Testis (tissue), 3 donors: Measurements from ENCODE around the gene BCL2A1. TPM values are rescaled to one million over a fixed set of nuclear protein-coding genes. Genes with fewer than 3 reads are reported as not detected.
"Not testable (repeated sequence)": the region's sequence is repeated elsewhere in the genome, so short reads cannot be mapped to it uniquely, and the experiment has no call there.

Source experiments
- DNase-seq: peaks from one replicate; pipeline ENCODE4 v3.0.0-alpha.2; 2019
- H3K27ac ChIP-seq, 2 donors: fragments of 200-600 bp; sonication (generic); one replicate each; pipeline ENCODE4 v1.5.1; 2019
- H3K27me3 ChIP-seq: fragments of 200-600 bp; sonication (generic); one replicate; pipeline ENCODE4 v1.5.1; 2019
- H3K36me3 ChIP-seq: fragments of 200-600 bp; sonication (generic); one replicate; pipeline ENCODE4 v1.5.1; 2017; ENCODE audit warnings: low read depth; ENCODE audit errors: missing control alignments
- H3K4me1 ChIP-seq: fragments of 200-600 bp; sonication (generic); one replicate; pipeline ENCODE4 v1.5.1; 2019
- H3K4me3 ChIP-seq, 2 donors: fragments of 200-600 bp; sonication (generic); one replicate each; pipeline ENCODE4 v1.5.1; 2017 to 2019
- H3K9me3 ChIP-seq: fragments of 200-600 bp; sonication (generic); one replicate; pipeline ENCODE4 v1.5.1; 2017
- POLR2A ChIP-seq: fragments of 450-650 bp; IDR thresholded peaks from one replicate; pipeline ENCODE4 v1.6.1; 2017; ENCODE audit warnings: antibody characterized with exemption, mild to moderate bottlenecking, moderate library complexity
- WGBS, 2 donors: methylation state at CpG; one replicate each; pipeline ENCODE4 v1.1.5; 2018; 5-methylcytosine and 5-hydroxymethylcytosine counted together
- intact Hi-C: fragments of 100-400 bp; cut with DNase I; formaldehyde crosslinking; loops from one replicate; pipeline ENCODE4 v1.15.1; 2023; ENCODE audit warnings: low total_unique reads
- polyA plus RNA-seq: library from polyadenylated mRNA; stranded (reverse); fragments of 350-450 nt; fragmentation: Illumina TruSeq; extraction: RNeasy Lipid Tissue Mini Kit (QIAGEN cat#74804); gene quantifications from one replicate; pipeline ENCODE4 v1.2.3, GENCODE V29; 2014; ENCODE audit warnings: low read depth, low replicate concordance; ENCODE audit not compliant: insufficient read depth
- total RNA-seq, 2 donors: library from RNA; depleted of rRNA; stranded (reverse); fragments of >200 nt; gene quantifications; one replicate each; pipeline ENCODE4 v1.2.3, GENCODE V29; 2016
- TF ChIP-seq, protein P1 (sequence below), 3 experiments: fragments of 450-650 bp in 2 of 3; fragments of 200-600 bp in 1 of 3; sonication (generic) in 1 of 3; IDR thresholded peaks; one replicate each; pipeline ENCODE4 v1.5.1; 2016 to 2019; ENCODE audit warnings: antibody characterized with exemption in 3 of 3, mild to moderate bottlenecking in 2 of 3, moderate library complexity in 1 of 3

The BCL2A1 gene
- total and polyA plus RNA-seq, 3 donors from 2014 or later, result 2.3 TPM; not detected in 2

- H3K9me3 ChIP-seq, result no peaks in the 10 kb centered on the region
- 78 to 91% methylated on average over 7 of the region's 7 CpGs for WGBS, 2 donors
- H3K4me3 ChIP-seq, result no peak overlapping the region
- H3K4me1 ChIP-seq, result no peaks in the 10 kb centered on the region
- no peaks in the 10 kb centered on the region for H3K27me3 ChIP-seq
- intact Hi-C loops, result no loop called here
- DNase-seq, result no peak
- no peak overlapping the region for H3K27ac ChIP-seq
- TF ChIP-seq POLR2A, result no peak
- TF ChIP-seq, protein P1, sequence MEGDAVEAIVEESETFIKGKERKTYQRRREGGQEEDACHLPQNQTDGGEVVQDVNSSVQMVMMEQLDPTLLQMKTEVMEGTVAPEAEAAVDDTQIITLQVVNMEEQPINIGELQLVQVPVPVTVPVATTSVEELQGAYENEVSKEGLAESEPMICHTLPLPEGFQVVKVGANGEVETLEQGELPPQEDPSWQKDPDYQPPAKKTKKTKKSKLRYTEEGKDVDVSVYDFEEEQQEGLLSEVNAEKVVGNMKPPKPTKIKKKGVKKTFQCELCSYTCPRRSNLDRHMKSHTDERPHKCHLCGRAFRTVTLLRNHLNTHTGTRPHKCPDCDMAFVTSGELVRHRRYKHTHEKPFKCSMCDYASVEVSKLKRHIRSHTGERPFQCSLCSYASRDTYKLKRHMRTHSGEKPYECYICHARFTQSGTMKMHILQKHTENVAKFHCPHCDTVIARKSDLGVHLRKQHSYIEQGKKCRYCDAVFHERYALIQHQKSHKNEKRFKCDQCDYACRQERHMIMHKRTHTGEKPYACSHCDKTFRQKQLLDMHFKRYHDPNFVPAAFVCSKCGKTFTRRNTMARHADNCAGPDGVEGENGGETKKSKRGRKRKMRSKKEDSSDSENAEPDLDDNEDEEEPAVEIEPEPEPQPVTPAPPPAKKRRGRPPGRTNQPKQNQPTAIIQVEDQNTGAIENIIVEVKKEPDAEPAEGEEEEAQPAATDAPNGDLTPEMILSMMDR (IDR thresholded peaks at IDR 0.05), result no peak
- H3K36me3 ChIP-seq, result no peaks in the 10 kb centered on the region
Observed at GRCh38 chr15:79944622-79945021, 26.4 kb downstream of the BCL2A1 start.

GRCh38 chr15:79943820-79944219 lies 27.2 kb downstream of the BCL2A1 start:
- WGBS, 2 donors, result 50 to 77% methylated on average over 1 of the region's 1 CpG
- Histone ChIP-seq H3K9me3 (no peaks in the 10 kb centered on the region), H3K27ac (no peak overlapping the region), H3K27me3 (no peaks in the 10 kb centered on the region), H3K4me3 (no peak overlapping the region), H3K36me3 (no peaks in the 10 kb centered on the region), H3K4me1 (no peaks in the 10 kb centered on the region)
- intact Hi-C loops, result no loop called here
- no peak for TF ChIP-seq POLR2A
- TF ChIP-seq, protein P1 (IDR thresholded peaks at IDR 0.05), result no peak
- DNase-seq, result no peak

DNA sequence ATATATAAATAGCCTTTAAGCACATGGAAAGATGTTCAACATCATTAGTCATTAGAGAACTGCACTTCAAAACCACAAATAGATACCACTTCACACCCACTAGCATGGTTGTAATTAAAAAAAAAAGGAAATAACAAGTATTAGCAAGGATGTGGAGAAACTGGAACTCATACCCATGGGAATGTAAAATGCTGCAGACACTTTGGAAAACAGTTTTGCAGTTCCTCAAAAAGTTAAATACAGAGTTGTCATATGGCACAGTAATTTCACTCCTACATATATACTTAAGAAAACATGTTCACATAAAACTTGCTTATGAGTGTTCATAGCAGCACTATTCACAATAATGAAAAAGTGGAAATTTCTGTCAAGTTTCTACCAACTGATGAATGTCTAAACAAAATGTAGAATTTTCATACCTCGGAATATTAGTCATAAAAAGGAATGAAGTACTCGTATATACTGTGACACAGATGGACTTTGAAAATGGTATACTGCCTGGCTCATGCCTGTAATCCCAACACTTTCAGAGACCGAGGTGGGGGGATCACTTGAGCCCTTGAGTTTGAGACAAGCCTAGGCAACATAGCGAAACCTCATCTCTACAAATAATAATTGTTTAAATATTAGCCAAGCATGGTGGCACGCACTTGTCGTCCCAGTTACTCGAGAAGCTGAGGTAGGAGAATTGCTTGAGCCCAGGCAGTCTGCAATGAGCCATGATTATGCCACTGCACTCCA lies 28.1 kb downstream of the BCL2A1 start:
- Histone ChIP-seq H3K4me3 (no peak overlapping the region), H3K27me3 (no peaks in the 10 kb centered on the region), H3K27ac (no peak overlapping the region), H3K9me3 (no peaks in the 10 kb centered on the region), H3K4me1 (no peaks in the 10 kb centered on the region), H3K36me3 (no peaks in the 10 kb centered on the region)
- intact Hi-C loops, result no loop called here
- WGBS, 2 donors, result 92% methylated on average over 7 of the region's 7 CpGs
- no peak for DNase-seq
- TF ChIP-seq, protein P1 (IDR thresholded peaks at IDR 0.05), result no peak
- no peak for TF ChIP-seq POLR2A

- no peaks in the 10 kb centered on the region for H3K27me3 ChIP-seq
- H3K9me3 ChIP-seq, result no peaks in the 10 kb centered on the region
- H3K36me3 ChIP-seq, result no peaks in the 10 kb centered on the region
- no peak for TF ChIP-seq POLR2A
- TF ChIP-seq, protein P1 (IDR thresholded peaks at IDR 0.05), result no peak
- intact Hi-C loops, result no loop called here
- H3K4me1 ChIP-seq, result peaks cover 6% of the 10 kb centered on the region
- WGBS, 2 donors, result 83 to 87% methylated on average over 4 of the region's 4 CpGs
- no peak overlapping the region for H3K4me3 ChIP-seq
- DNase-seq, result no peak
- no peak overlapping the region for H3K27ac ChIP-seq
Observed at GRCh38 chr15:79939399-79939798, 31.6 kb downstream of the BCL2A1 start.

DNA sequence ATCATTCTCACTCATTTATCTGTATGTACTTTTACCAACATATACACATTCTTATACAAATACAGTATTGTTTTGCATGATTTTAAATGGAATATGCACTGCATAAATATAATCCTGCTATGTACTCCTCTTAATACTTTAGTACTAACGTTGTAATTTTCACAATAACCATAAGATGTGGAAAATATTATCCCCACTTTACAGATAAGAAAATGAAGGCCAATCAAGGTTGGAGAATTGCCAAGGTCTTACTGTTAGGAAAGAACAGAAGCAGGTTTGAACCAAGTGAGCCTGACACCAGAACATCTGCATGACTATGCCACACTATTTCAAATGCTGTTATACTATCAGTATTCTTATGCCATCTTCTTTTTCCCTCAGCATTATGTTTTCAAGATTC lies 32.9 kb downstream of the BCL2A1 start:
- 54 to 71% methylated on average over 1 of the region's 1 CpG for WGBS, 2 donors
- intact Hi-C loops, result no loop called here
- TF ChIP-seq, protein P1 (IDR thresholded peaks at IDR 0.05), result no peak
- no peak for TF ChIP-seq POLR2A
- no peak overlapping the region for H3K27ac ChIP-seq
- no peak overlapping the region for H3K4me3 ChIP-seq
- H3K4me1 ChIP-seq, result peaks cover 6% of the 10 kb centered on the region
- H3K9me3 ChIP-seq, result no peaks in the 10 kb centered on the region
- H3K36me3 ChIP-seq, result no peaks in the 10 kb centered on the region
- no peak for DNase-seq
- no peaks in the 10 kb centered on the region for H3K27me3 ChIP-seq

DNA sequence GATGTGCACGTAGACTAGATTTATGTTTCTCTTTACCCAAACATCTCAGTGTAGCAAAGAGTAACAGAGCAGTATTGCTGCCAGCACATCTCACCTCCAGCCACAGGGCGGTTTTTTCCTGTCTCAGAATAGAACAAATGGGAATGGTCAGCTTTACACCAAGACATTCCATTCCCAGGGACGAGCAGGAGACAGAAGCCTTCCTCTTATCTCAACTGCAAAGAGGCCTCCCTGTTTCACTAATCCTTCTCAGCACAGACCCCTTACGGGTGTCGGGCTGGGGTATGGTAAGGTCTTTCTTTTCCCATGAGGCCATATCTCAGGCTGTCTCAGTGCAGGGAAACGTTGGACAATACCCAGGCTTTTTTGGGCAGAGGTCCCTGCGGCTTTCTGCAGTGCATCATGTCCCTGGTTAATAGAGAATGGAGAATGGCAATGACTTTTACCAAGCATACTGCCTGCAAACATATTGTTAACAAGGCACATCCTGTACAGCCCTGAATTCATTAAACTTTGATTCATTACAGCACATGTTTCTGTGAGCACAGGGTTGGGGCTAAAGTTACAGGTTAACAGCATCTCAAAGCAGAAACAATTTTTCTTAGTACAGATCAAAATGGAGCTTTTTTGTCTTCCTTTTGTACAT lies 35.3 kb downstream of the BCL2A1 start:
- 27 to 41% methylated on average over 7 of the region's 7 CpGs for WGBS, 2 donors
- H3K27me3 ChIP-seq, H3K4me1 ChIP-seq, H3K27ac ChIP-seq, H3K4me3 ChIP-seq, DNase-seq, intact Hi-C loops, H3K9me3 ChIP-seq, H3K36me3 ChIP-seq: not testable (repeated sequence)
